NCI-H1694 treated with DMSO at 0.1 percent for 48 hours (cell line): ENCODE measurements around the gene ZNF415.
A peak's percentile ranks its signal among the peaks of the same experiment; 100 is the strongest.
"Not testable (repeated sequence)": the region's sequence is repeated elsewhere in the genome, so short reads cannot be mapped to it uniquely, and the experiment has no call there.

Experiments
- DNase-seq: peaks from one replicate; lab custom pipeline; 2025; lab: John Stamatoyannopoulos, UW

The ZNF415 gene

GRCh38 chr19:53132141-53132991 lies at the start of gene ZNF415:
ZNF415 (minus strand) TSS chr19:53132910; CDS start chr19:53122676, 10,234 bp downstream.
- DNase-seq = no peak

DNA sequence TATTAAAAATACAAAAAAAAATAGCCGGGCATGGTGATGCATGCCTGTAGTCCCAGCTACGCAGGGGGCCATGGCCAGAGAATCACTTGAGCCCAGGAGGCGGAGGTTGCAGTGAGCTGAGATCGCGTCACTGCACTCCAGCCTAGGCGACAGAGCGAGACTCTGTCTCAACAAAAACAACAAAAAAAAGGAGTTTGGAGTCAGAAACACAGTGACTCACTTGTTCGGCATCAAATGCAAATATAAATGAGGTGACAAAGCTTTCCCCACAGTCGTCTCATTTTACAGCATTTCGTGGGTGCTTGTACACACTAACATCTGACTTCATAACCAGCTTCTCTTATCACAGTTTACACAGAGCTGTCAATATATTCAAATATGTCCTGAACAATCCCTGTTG lies 49.5 kb upstream of the ZNF415 start:
- DNase-seq = no peak

- DNase-seq = no peak
Observed at GRCh38 chr19:53177986-53178385, 45.3 kb upstream of the ZNF415 start.

DNA sequence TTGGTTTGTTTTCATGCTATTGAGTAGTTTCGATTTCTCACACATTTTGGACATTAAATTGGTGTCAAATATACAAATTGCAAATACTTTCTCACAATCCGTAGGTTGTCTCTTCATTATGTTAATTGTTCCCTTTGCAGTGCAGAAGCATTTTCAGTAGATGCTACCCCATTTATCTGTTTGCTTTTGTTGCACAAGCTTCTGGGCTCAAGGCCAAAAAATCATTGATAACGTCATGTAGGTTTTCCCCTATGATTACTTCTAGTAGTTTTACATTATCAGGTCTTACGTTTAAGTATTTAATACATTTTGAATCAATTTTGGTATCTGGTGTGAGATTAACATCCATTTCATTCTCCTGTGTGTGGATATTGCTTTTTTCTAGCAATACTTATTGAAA lies 40.2 kb upstream of the ZNF415 start:
- no peak for DNase-seq

DNA sequence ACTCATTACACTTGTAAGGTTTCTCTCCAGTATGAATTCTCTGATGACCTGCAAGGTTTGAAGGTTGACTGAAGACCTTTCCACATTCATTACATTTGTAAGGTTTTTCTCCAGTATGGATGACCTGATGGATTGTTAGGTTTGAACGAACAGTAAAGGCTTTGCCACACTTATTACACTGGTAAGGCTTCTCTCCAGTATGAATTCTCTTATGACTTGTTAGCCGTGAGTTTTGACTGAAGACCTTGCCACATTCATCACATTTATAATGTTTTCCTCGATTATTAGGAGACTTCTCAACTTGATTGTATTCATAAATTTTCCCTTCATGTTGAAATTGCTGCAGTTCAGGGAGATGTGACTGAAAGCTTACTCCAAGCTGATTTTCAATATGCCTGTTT lies 33.0 kb upstream of the ZNF415 start:
- no peak for DNase-seq

- no peak for DNase-seq
Observed at GRCh38 chr19:53161123-53161522, 28.4 kb upstream of the ZNF415 start.

GRCh38 chr19:53160350-53160749 lies 27.6 kb upstream of the ZNF415 start:
- DNase-seq = no peak

GRCh38 chr19:53158119-53158656 lies 25.5 kb upstream of the ZNF415 start:
- DNase-seq = no peak

DNA sequence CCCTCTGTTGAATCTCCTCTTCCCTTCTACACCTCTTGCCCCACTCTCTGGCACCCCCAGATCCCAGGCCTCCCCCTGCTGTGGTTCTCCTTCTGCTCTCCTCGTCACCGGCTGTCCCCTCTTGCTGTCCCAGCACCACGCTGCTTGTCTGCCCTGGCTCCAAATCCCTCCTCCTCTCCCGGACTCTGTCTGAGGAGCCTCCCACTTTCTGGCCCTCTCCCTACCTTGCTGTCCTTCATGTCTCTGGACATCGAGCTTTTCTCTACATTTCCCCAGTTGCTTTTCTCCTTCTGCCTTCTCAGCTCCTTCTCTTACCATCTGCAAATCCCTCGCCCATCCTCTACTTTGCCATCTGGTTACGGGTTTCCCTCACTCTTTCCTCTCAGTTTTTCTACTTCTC lies 24.9 kb upstream of the ZNF415 start:
- DNase-seq = no peak

DNA sequence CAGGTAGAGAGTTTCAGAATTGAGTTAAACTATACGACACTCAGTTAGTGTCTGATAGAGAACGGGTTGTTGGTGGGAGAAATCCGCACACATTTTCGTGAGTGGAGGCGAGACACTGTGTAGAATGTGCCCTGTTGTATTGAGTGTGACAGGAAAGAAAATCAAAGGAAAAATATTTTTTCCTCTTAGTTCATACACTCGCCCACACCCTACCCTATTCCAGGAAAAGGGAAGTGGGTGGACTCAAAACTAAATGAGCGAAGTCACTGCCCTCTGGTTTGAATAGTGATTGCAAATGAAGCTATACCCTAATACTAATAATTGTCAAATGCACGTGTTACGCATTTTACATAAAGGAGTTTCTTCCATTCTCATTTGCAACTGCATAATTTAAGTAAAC lies 24.1 kb upstream of the ZNF415 start:
- DNase-seq = no peak

DNA sequence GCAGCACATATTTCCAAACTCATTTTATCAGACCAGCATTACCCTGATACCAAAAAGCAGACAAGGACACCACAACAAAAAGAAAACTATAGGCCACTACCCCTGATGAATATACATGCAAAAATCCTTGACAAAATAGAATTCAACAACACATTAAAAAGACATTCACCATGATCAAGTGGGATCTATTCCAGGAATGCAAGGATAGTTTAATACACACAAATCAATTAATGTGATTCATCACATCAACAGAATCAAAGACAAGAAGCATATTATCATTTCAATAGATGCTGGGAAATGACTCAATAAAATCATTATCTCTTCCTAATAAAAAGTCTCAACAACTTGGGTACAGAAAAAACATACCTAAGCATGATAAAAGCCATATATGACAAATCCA lies 14.9 kb upstream of the ZNF415 start:
- DNase-seq = no peak

- no peak for DNase-seq
Observed at GRCh38 chr19:53140351-53140750, 7.6 kb upstream of the ZNF415 start.

- no peak for DNase-seq
Observed at GRCh38 chr19:53136432-53136831, 3.7 kb upstream of the ZNF415 start.

GRCh38 chr19:53131727-53132126 lies 983 bp downstream of the ZNF415 start:
- DNase-seq = no peak

DNA sequence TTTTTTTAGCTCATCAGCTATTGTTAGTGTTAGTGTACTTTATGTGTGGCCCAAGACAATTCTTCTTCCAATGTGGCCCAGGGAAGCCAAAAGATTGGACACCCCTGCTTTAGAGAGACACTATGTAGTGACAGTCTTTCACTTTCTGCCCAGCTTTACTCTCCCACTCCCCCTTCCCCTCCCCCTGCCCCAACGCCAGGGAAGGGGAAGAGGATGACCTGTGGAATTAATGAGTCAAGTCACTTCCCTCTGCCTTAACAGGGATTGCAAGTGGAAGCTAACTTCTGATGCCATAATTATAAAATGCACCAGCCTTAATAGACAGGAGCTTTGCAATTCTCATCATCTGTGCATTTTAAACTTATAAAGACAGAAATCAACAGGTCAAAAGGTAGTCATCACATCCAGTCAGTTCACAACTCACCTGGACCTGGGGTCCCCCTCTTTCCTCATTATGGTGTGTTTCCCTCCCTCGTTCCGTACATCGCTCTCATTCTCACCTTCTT lies 1.6 kb downstream of the ZNF415 start:
- no peak for DNase-seq

DNA sequence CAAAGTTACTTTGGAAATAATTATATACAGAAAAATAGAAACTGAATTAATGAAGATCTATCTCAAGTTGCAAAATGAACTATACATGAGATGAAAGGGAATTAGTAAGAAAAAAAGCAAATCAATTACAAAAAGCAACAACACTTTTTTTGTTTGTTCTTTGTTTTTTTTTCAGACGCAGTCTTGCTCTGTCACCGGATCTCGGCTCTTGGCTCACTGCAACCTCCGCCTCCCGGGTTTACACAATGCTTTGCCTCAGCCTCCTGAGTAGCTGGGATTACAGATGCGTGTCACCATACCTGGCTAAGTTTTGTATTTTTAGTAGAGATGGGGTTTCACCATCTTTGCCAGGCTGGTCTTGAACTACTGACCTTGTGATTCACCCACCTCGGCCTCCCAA lies 2.2 kb downstream of the ZNF415 start:
- no peak for DNase-seq

GRCh38 chr19:53126733-53127526 lies 5.8 kb downstream of the ZNF415 start:
- not testable (repeated sequence) for DNase-seq

DNA sequence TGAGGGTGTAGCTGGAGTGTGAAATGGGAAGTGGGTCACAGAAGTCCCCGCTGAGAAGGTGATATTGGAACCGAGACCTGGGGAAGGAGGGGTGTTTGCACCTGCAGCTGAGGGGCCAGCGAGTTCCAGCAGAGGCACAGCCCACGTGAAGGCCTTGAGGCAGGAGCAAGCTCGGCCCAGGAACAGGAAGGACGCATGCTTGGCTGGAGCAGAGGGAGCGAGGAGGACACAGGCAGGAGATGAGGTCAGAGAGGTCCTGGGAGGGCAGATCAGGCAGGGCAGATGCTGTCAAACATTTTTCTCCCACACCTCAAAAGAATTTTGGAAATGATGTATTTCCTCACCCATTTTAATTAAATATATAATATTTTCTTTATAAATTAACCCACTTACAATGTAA lies 9.3 kb downstream of the ZNF415 start:
- no peak for DNase-seq

GRCh38 chr19:53112286-53112685 lies 20.4 kb downstream of the ZNF415 start:
- DNase-seq = no peak

DNA sequence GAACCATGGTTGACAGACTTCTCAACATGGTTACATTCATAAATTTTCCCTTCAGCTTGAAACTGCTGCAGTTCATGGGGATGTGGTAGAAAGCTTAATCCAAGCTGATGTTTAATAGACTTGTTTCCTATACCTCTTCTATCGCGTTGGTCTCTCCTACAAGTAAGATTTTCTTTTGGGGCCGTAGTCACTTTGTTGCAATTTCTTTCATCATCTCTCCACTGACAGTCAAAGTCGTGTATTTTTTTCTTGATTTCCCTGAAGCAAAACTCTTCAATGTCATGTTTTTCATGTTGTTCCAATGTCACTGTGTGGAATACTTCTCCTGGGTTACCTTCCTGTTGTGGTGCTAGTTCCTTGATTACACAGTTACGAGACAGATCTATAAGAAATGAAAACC lies 23.2 kb downstream of the ZNF415 start:
- no peak for DNase-seq

- DNase-seq = peak; percentile 90
Observed at GRCh38 chr19:53103234-53104203, 29.2 kb downstream of the ZNF415 start, which contains the start of gene ZNF160. ZNF160 (minus strand) TSS chr19:53103422; CDS start chr19:53086276, 17,146 bp downstream.
